MCF 10A (cell line): Measurements from ENCODE around the gene LZTFL1. TPM values are rescaled to one million over a fixed set of nuclear protein-coding genes. Genes with fewer than 3 reads are reported as not detected.

Experiments
- BruUV-seq: library from RNA; stranded (reverse); fragments of 400-500 nt; replicated peaks from 2 replicates; lab custom pipeline; 2021; lab: Mats Ljungman, UMichigan
- CTCF ChIA-PET: fragments of 300-600 bp; sonication (Branson Sonifier 250); formaldehyde crosslinking; extraction: SDS; loops from one replicate; lab custom pipeline; 2021; ENCODE audit warnings: antibody characterized with exemption, inconsistent platforms; lab: Yijun Ruan, JAX
- POLR2A ChIA-PET: fragments of 300-600, 350-650 bp; sonication (Branson Sonifier 250); formaldehyde crosslinking; extraction: SDS; loops from one replicate; lab custom pipeline; 2020; ENCODE audit warnings: antibody characterized with exemption, inconsistent platforms; lab: Yijun Ruan, JAX
- DNase-seq: peaks from one replicate; pipeline ENCODE4 v3.0.0-alpha.2; 2018; ENCODE audit not compliant: unreplicated experiment
- H3K27ac Mint-ChIP-seq: one replicate; pipeline ENCODE4 v1.8.0; 2022; ENCODE audit warnings: mild to moderate bottlenecking, low read depth, mixed read lengths; ENCODE audit not compliant: unreplicated experiment
- H3K27me3 Mint-ChIP-seq: one replicate; pipeline ENCODE4 v1.8.0; 2022; ENCODE audit warnings: mixed read lengths; ENCODE audit not compliant: insufficient read depth, unreplicated experiment
- H3K36me3 Mint-ChIP-seq: one replicate; pipeline ENCODE4 v1.8.0; 2022; ENCODE audit warnings: mild to moderate bottlenecking, moderate library complexity, mixed read lengths; ENCODE audit not compliant: insufficient read depth, unreplicated experiment
- H3K4me1 Mint-ChIP-seq: one replicate; pipeline ENCODE4 v1.8.0; 2022; ENCODE audit warnings: mixed read lengths; ENCODE audit not compliant: insufficient read depth, unreplicated experiment
- H3K4me3 Mint-ChIP-seq: one replicate; pipeline ENCODE4 v1.8.0; 2022; ENCODE audit warnings: mild to moderate bottlenecking, moderate library complexity, mixed read lengths; ENCODE audit not compliant: unreplicated experiment
- H3K9me3 Mint-ChIP-seq: one replicate; pipeline ENCODE4 v1.8.0; 2022; ENCODE audit warnings: mixed read lengths; ENCODE audit not compliant: unreplicated experiment
- intact Hi-C: fragments of 100-400 bp; cut with micrococcal nuclease; formaldehyde crosslinking; loops from 2 replicates; pipeline ENCODE4 v1.14.1; 2022
- total RNA-seq: library from RNA; stranded (reverse); gene quantifications from 2 replicates; pipeline ENCODE4 v1.2.3, GENCODE V29; 2022
- TF ChIP-seq, protein P1 (sequence below): fragments of 200-600 bp; IDR thresholded peaks from one replicate; pipeline ENCODE4 v1.8.0; 2022; ENCODE audit warnings: antibody characterized with exemption, mild to moderate bottlenecking; ENCODE audit not compliant: unreplicated experiment

Gene LZTFL1
- total RNA-seq, 1 experiment from 2014 or later, result 30.5 TPM

- TF ChIP-seq, protein P1, sequence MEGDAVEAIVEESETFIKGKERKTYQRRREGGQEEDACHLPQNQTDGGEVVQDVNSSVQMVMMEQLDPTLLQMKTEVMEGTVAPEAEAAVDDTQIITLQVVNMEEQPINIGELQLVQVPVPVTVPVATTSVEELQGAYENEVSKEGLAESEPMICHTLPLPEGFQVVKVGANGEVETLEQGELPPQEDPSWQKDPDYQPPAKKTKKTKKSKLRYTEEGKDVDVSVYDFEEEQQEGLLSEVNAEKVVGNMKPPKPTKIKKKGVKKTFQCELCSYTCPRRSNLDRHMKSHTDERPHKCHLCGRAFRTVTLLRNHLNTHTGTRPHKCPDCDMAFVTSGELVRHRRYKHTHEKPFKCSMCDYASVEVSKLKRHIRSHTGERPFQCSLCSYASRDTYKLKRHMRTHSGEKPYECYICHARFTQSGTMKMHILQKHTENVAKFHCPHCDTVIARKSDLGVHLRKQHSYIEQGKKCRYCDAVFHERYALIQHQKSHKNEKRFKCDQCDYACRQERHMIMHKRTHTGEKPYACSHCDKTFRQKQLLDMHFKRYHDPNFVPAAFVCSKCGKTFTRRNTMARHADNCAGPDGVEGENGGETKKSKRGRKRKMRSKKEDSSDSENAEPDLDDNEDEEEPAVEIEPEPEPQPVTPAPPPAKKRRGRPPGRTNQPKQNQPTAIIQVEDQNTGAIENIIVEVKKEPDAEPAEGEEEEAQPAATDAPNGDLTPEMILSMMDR, result no peak
- no peak overlapping the region for H3K4me3 Mint-ChIP-seq
- BruUV-seq, result no TSS peak
- intact Hi-C loops, result no loop called here
- no peak overlapping the region for H3K27ac Mint-ChIP-seq
- POLR2A ChIA-PET, result interaction anchor here (0.7 to 3.0 kb wide), 3 partner anchors 9 to 26 kb away, joined by 5 to 18 read pairs (median 10); no protein-coding TSS in a partner anchor
- H3K4me1 Mint-ChIP-seq, result no peaks in the 10 kb centered on the region
- H3K27me3 Mint-ChIP-seq, result no peaks in the 10 kb centered on the region
- CTCF ChIA-PET, result interaction anchor here (0.6 to 3.5 kb wide), 2 partner anchors 66 to 631 kb away, joined by 3 to 25 read pairs; no protein-coding TSS in a partner anchor
- DNase-seq, result no peak
- H3K36me3 Mint-ChIP-seq, result peaks cover 80% of the 10 kb centered on the region
- H3K9me3 Mint-ChIP-seq, result no peaks in the 10 kb centered on the region
These were observed 15.0 kb downstream of the LZTFL1 start for GRCh38 chr3:45826908-45827307.

- peaks cover 80% of the 10 kb centered on the region for H3K36me3 Mint-ChIP-seq
- H3K27me3 Mint-ChIP-seq, result no peaks in the 10 kb centered on the region
- no peaks in the 10 kb centered on the region for H3K9me3 Mint-ChIP-seq
- H3K4me3 Mint-ChIP-seq, result no peak overlapping the region
- CTCF ChIA-PET, result interaction anchor here (3.5 kb wide), 1 partner anchor 66 kb away, joined by 25 read pairs; no protein-coding TSS in a partner anchor
- no TSS peak for BruUV-seq
- H3K4me1 Mint-ChIP-seq, result no peaks in the 10 kb centered on the region
- H3K27ac Mint-ChIP-seq, result no peak overlapping the region
- intact Hi-C loops, result no loop called here
- POLR2A ChIA-PET, result interaction anchor here (1.2 to 3.0 kb wide), 3 partner anchors 8 to 15 kb away, joined by 3 to 18 read pairs (median 10); no protein-coding TSS in a partner anchor
- TF ChIP-seq, protein P1, result no peak
- peak; percentile 11 for DNase-seq
These were observed 15.6 kb downstream of the LZTFL1 start for GRCh38 chr3:45826321-45826720.

DNA sequence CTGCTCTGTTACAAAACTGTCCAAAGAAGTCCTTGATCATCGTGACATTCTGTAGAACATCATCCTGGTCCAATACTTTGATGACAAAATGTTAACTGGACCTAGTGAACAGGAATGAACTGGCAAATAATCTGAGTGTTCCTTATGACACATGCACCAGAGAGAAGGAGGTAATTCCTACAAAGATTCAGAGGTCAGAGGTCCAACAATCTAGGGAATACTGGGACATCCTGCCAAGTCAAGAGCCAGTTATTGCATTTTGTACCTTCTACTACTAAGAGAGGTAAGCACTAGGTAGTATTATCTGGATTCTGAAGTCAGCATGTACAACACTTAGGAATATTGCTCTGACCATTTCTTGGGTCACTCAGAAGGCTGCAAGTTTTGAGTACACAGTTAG lies 20.8 kb downstream of the LZTFL1 start:
- BruUV-seq, result no TSS peak
- no peak overlapping the region for H3K4me3 Mint-ChIP-seq
- intact Hi-C loops, result no loop called here
- no peaks in the 10 kb centered on the region for H3K27me3 Mint-ChIP-seq
- peaks cover 22% of the 10 kb centered on the region for H3K4me1 Mint-ChIP-seq
- H3K36me3 Mint-ChIP-seq, result peaks cover 38% of the 10 kb centered on the region
- no peak overlapping the region for H3K27ac Mint-ChIP-seq
- TF ChIP-seq, protein P1, result no peak
- ChIA-PET POLR2A (no interaction called here), CTCF (no interaction called here)
- no peaks in the 10 kb centered on the region for H3K9me3 Mint-ChIP-seq
- no peak for DNase-seq

- CTCF ChIA-PET, result interaction anchor here (0.8 kb wide), 1 partner anchor 27 kb away, joined by 3 read pairs; no protein-coding TSS in a partner anchor
- TF ChIP-seq, protein P1, result no peak
These were observed 22.4 kb downstream of the LZTFL1 start for GRCh38 chr3:45819543-45819942.

More at GRCh38 chr3:45819543-45819942, 22.4 kb downstream of the LZTFL1 start:
- Mint-ChIP-seq H3K27me3 (no peaks in the 10 kb centered on the region), H3K4me1 (peaks cover 28% of the 10 kb centered on the region), H3K9me3 (no peaks in the 10 kb centered on the region), H3K27ac (peak overlapping the region; percentile 31), H3K4me3 (no peak overlapping the region), H3K36me3 (peaks cover 22% of the 10 kb centered on the region)
- peak; percentile 31 for DNase-seq
- POLR2A ChIA-PET, result no interaction called here
- intact Hi-C loops, result loop anchor here (5.0 kb wide), 1 partner anchor 57 kb away; no protein-coding TSS in a partner anchor
- BruUV-seq, result no TSS peak
